Measurements from ENCODE around the gene ABHD11. TPM values are rescaled to one million over a fixed set of nuclear protein-coding genes. Genes with fewer than 3 reads are reported as not detected.

Gene ABHD11
- polyA plus RNA-seq, 3 donors: 27.2 to 35.6 (median 30.8) TPM

DNA sequence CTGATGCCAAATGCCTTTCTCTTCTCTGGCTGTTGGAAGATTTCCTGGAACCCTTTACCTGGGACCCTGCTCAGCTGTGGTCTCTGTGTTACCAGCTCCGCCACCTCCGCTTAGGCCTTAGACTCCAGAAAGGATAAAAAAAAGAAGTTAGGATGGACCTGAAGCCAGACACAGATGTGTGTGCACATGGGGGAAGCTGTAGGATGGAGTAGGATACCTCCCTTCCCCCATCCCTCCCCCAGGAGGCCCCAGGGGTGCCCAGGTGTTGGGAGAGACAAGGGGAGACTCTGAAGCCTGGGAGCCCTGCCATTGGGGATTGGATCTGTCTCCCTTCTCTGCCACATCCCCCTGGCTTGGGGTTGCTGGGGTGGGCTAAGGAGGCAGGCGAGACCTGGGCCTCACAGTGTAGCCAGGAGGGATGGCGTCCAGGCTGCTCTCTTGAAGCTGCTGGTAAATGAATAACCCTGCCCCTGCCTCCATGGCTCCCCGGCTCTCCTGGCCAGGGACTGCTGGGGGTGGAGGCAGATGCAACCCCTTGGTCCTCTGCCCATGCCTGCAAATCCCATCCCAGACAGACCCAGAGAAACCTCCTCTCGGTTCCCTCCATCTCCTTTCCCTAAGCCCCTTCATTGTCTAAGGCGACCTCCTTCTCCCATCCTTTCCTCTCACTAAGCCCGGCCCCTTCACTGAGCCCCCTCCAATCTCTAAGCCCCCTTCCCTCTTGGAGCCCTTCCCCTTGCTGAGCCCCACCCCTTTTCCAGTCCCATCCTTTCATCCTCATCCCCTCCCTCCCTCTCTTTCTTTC is 23.5 kb upstream of the ABHD11 start:
- DNase-seq: no peak

DNA sequence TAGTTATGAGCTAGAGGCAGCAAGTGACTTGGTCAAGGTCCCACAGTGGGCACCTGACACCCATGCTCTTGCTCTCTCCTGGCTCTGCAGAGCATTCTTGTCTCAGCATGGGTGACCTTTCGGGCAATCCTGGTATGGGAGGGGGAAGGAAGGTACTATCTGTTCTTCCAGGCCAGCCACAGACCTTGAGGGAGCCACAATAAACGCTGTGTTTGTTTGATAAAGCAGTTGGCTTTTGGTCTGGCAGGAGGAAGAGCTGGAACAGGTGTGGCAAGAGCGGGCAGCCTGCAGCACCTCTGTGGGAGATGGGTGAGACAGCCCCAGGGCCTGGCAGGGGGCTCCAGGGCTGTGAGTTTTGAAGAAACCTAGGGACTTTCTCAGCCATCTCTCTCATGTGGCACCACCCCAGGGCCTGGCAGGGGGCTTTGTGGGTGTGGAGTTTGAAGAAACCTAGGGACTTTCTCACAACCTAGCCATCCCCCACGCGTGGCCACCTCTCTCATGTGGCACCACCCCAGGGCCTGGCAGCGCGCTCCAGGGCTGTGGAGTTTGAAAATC is 20.1 kb upstream of the ABHD11 start:
- no peak for DNase-seq

DNA sequence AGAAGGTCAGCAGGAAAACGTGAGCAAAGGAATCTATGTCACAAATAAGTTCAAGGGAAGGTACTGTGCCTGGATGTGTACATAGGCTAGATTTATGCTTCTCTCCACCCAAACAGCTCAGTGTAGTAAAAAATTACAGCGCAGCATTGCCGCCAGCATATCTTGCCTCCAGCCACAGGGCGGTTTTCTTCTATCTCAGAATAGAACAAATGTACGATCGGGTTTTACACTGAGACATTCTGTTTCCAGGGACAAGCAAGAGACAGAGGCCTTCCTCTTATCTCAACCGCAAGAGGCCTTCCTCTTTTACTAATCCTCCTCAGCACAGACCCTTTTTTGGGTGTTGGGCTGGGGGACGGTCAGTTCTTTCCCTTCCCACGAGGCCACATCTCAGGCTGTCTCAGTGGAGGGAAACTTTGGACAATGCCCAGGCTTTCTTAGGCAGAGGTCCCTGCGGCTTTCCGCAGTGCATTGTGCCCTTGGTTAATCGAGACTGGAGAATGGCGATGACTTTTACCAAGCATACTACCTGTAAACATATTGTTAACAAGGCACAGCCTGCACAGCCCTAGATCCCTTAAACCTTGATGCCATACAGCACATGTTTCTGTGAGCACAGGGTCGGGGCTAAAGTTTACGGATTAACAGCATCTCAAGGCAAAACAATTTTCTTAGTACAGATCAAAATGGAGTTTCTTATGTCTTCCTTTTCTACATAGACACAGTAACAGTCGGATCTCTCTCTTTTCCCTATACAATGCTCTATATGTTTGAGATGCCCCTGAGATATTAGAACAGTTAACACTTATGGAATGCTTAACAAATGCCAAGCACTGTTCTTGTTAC is 11.6 kb upstream of the ABHD11 start:
- DNase-seq: no peak

DNA sequence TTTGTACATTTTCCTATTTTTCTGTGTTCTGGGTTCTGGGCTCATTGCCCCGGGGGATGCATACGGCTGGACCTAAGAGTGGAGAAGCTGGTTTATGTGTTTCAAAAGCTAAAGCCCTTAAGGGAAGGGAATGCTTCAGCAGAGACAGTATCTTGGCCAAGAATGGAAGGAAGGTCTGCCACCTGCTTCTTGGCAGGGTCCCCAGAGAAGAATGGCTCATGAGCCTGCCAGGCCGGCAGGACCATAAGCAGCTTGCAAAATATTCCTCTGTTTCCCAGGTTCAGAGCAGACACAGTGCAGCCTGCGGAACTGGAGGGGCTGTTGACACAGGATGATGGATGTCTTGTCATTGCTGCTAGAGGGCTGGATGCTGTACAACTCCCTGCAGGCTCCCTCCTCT is 7.8 kb upstream of the ABHD11 start:
- DNase-seq: no peak

DNA sequence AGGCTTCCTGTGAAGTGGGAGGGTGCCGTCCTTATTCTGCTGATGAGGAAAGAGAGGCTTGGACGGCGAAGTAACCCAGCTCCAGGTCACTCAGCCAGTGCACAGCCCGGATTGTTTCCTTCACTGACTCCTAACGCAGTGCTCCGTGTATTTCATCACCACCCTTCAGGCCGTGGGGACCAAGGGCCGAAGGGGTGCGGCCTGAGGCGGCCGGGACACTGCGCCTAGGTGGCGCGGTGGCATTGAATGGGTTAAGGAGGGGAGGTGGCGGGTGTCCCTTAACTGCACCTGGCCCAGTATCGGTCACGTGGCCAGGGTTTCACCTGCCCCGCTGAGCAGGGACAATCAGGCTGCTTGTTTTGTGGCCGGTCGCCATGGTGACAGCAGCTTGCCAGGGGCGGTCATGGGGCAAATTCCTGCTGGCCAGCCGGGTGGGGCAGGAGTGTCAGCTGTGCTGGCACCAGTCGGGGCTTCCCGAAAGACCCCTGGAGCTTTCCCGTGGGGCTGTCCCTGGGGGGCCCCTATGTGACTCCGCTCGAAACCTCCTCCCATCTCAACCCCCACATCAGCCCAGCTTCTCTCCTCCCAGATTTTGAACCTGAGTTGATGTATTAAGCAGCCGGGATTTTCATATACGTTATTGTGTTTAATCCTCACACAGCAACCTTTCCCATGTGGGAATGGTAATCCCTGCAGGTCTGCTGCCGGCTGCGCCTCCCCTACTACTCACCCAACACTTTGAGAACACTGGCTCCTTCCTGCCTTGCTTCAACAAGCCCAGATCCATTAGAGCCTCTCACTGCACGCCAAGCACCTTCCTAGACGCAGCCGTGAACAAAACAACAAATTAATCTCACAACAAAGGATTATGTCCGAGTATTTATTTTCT is 4.4 kb upstream of the ABHD11 start:
- DNase-seq: peak; percentile 97

DNA sequence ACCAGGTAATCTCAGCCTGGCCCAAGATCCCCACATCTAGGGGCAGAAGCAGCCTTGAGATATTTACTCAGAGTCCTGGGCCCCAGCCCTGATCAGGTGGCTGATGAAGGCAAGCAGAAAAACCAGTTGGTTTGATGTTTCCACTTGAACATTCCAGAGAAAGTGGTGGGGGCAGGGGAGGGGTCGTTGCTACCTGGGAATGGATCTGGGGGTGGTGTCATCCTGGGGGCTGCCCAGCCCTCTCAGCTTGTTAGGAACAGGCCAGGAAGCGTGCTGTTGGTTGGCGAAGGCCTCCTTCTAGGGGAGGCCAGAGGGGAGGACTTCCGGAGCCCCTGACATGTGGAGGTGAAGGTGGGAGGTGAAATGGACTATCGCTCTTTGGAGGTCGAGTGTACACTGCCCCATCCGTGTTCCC is 3.7 kb upstream of the ABHD11 start:
- peak; percentile 79 for DNase-seq

DNA sequence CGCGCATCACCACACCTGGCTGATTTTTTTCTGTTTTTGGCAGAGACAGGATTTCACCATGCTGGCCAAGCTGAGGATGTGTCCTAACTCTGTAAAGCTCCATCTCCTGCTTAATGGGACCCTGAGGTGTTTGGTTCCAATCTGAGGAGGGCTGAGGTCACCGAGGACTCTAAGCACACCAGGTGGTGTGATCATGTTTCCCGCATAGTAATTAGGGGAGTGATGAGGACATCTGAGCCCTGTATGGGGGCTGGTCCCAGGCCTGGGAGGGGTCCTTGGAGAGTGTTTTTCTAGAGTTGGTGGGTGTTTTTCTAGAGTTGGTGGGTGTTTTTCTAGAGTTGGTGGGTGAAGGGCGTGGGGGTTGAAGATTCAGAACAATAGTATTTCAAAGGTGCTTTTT is 3.0 kb upstream of the ABHD11 start:
- DNase-seq: no peak

DNA sequence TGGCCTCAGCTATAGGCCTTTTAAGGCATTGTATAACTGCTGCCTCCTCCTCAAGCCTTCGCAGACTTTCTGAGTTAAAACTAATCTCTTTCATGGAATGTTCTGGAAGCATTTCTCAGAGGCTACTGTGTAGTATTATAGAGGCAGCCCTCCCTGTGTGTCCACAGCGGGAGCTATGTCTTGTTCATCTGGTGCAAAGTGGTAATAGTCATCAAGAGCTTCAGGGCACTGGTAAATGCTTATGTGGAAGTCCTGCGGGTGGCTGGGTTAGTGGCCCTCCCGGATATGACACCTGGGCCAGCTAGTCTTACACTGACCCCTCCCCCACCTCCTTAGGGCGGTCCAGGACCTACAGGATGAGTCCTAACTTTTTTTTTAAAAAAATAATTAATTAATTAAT is 2.2 kb upstream of the ABHD11 start:
- DNase-seq: no peak

DNA sequence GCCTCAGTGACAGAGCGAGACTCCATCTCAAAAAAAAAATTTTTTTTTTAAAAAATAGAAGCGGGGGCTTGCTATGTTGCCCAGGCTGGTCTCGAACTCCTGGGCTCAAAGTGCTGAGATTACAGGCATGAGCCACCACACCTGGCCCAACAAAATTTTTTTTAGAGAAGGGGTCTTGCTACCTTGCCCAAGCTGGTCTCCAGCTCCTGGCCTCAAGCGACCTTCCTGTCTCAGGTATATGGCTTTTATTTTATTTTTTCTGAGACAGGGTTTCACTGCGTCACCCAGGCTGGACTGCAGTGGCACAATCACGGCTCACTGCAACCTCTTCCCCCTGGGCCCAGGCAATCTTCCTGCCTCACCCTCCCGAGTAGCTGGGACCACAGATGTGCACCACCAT is 1.6 kb upstream of the ABHD11 start:
- DNase-seq: no peak

DNA sequence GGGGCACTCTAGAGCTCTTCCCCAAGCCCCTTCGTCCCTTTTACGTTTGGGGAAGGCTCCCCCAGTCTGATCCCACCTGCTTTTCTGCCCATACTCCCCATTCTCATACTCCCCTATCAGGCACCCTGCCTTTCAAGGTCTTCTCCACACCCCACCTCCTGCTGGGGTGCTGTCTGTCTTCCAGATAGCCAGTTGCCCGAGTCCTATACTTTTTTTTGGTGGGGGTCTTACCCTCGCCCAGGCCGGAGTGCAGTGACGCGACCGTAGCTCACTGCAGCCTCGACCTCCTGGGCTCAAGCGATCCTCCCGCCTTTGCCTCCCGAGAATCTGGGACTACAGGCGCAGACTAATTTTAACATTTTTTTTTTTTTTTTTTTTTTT is 775 bp upstream of the ABHD11 start:
- DNase-seq: no peak

DNA sequence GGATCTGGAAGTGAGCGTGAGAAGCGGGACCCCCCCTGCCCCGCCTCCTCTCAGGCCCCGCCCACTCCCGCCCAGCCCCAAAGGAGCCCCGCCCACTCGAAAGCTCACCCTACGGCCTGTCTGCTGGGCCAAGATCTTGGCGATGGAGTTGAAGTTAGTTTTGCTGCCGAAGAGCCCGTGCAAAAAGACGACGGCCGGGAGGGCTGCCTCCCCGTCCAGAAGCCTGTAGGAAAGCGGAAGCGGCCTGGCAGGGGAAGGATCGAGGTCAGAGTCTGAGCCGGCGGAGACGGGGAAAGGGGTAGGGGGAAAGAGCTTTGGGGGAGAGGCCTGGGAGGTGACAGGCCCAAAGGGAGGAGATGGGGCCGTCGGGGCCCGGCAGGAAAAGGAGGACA is 386 bp downstream of the ABHD11 start:
- DNase-seq: no peak

DNA sequence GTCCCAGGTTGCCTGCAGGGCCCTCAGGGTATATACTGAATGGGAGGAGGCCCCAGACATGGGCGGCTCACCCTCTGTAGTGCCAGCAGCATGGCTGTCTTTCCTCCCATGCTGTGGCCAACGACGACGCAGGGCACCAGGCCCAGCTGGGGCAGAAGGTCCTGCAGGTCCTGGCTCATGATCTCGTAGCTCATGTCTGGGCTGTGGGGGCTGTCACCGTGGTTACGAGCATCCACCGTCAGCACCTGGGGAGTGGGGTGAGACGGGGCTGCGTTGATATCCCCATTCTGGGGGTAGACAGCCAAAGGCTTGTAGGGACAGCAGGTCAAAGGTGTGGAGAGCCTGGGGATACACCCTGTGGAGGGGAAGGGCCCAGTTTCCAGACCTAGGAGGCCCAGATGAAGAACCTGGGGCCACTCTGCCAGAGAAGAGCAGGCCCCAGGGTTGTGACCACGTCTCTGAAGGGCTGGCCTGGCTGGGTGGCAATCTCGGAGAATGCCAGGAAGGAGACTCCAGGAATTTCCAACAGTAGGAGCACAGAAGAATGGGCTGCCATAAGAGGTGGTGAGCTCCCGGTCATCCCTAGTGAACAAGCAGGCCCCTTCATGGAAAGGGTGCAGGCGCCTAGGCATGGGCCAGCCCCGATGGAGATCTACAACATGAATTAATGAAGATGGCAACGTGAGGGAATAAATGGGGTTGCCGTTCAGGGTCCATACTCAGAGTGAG is 947 bp downstream of the ABHD11 start:
- no peak for DNase-seq

DNA sequence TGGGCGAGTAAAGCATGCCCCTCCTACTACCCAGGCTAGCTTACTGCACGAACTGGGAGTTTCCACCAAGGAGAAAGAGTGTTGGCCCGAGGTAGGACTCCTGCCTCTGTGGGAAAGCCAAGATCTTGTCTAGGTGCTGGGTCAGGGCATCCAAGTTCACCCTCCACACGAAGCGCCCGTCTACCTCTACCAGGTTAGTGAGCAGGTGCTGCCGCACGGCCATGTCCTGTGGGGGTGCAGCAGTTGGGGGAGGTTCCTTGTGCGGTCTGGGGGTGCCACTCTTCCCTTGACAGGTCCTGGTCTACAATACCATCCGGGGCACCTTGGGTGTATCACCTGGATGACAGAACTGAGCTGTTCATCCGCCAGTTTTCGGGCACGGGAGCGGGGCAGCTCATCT is 1.7 kb downstream of the ABHD11 start:
- DNase-seq: no peak

DNA sequence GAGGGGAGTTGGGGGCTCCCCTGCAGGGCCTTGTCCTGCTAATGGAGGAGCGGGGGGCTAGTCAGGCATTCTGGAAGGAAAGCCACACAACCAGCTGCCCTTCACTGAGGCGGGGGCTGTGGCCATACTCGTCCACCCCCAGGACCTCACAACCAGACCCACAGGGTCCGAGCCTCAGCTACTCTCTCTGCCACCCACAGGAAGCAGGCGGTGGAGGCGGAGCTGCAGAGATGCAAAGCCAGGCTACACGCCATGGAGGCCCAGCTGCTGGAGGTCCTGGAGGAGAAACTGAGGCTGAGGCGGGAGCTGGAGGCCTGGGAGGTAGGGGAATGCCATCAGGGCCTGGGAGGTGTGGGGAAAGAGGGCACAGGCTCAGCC is 3.1 kb downstream of the ABHD11 start:
- DNase-seq: no peak

DNA sequence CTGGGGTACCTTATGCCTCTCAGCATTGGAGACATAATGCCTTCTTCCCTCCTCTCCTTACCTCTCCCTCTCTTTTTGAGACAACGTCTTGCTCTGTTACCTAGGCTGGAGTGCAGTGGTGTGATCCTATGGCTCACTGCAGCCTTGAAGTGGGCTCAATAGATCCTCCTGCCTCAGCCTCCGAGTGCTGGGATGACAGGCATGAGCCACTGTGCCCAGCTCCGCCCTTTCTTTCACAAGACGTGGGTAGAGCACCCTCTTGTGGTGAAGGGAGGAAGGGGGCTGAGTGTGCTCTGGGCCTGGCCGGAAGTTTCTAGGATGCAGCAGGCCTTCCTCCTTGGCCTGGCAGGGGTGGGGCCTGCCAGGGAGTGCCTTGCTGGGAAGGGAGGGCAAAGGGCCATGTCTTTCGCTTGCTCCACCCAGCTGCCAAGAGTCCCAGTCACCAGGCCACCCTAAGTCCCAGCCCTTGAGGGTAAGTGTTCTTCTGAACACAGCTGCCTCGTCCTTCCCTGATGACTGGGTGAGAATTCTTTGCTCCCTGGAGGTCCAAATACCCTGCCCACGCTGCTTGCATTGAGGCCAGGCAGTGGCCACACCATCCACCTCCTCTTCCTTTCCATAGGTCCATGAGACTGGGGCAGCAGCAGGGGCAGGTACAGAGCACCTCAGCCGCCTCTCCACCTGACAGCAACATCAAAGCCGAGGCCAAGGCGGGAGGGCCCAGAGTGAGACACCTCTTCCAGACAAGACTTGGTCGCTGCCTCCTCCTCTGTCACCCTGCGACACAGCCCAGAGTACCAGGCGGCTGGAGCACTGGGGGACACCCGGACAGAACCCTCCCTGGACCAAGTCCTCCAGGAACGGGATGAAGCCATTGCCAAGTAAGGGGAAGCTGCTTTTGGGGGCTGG is 3.7 kb downstream of the ABHD11 start:
- DNase-seq: no peak

DNA sequence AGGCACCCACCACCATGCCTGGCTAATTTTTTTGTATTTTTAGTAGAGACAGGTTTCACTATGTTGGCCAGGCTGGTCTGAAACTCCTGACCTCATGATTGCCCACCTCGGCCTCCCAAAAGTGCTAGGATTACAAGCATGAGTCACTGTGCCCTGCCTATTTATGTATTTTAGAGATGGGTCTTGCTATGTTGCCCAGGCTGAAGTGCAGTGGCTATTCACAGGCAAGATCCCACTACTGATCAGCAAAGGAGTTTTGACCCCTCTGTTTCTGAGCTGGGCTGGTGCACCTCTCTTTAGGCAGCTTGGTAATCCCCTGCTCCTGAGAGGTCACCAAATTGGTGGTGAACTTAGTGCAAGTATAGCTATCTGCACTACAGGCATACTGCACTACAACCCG is 6.2 kb downstream of the ABHD11 start:
- no peak for DNase-seq

DNA sequence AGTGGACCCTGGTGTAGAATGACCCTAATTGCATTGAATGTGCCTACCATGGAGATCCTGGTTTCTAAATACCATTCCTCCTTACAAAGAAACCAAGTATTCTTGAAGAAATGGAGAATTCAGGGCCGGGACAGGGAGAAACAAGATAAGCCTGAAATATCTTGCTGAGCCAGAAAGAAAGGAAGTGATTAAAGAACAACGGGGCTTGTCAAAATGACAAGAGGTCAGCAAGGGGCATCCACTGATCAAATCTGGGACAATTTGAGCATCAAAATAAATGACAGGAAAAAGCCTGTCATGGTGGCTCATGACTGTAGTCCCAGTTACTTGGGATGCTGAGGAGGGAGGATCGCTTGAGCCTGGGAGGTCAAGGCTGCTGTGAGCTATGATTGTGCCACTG is 8.1 kb downstream of the ABHD11 start:
- DNase-seq: no peak

DNA sequence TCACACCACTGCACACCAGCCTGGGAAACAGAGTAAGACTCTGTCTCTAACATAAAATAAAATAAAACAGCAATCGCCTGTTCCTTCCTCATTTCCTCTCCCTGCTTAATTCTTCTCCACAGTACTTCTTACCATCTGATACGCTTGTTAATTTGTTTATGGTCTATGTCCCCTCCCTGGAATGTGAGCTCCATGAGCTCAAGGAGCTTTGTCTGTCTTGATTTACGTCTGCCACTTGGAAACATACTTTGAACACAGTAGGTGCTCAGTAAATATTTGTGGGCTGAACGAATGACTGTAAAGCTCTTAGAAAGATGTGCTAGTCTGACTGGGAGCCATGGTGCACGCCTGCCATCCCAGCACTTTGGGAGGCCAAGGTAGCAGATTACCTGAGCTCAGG is 10.1 kb downstream of the ABHD11 start:
- DNase-seq: no peak

DNA sequence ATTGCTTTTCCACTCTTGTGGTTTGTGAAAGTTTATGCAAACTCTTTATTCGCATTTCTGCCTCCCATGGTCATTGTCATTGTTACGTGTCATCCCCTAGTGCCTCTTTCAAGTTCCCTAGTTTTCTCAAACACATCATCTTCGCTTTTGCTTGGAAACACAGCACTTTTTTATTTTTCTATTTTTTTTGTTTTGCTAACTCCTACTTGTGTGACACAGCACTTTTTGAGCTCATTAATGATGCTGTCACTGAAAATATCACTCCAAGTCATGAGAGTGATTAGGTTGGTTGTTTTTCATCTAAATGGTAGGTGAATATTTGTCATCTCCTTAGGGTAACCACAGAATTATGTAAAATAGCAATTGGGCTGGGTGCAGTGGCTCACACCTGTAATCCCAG is 10.7 kb downstream of the ABHD11 start:
- DNase-seq: no peak

DNA sequence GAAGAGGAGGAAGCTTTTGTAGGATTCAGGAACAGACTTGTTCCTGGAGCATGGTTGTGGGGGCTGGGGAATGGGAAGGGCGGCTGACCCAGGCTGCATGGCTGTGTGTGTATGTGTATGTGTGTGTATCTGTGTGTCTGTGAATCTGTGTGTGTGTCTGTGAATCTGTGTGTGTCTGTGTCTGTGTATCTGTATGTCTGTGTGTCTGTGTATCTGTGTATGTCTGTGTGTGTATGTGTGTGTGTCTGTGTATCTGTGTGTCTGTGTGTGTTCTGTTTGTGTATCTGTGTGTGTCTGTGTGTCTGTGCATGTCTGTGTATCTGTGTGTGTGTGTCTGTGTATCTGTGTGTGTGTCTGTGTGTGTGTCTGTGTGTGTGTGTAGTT is 12.5 kb downstream of the ABHD11 start:
- DNase-seq: no peak

Data from renal pelvis (tissue), 4 donors.